ENCODE measurements around the gene ATP6V1G3. TPM values are rescaled to one million over a fixed set of nuclear protein-coding genes. Genes with fewer than 3 reads are reported as not detected.

Gene ATP6V1G3
- total and polyA plus RNA-seq, 2 of the 4 experiments (the other 2 are of a cell fraction), result not detected

- Histone ChIP-seq H3K18ac (ENCODE audit: low read depth, low read length) (no peak overlapping the region), H2AFZ (replicated peaks; ENCODE audit: low read length, poor library complexity) (no peak overlapping the region)
- CTCF ChIA-PET, result interaction anchor here (0.7 kb wide), 1 partner anchor 294 kb away, joined by 3 read pairs; no protein-coding TSS in a partner anchor
Observed at GRCh38 chr1:198530953-198531352, 9.5 kb downstream of the ATP6V1G3 start.

More at GRCh38 chr1:198530953-198531352, 9.5 kb downstream of the ATP6V1G3 start:
- H2AK5ac ChIP-seq (ENCODE audit: low read depth, low read length), result no peak overlapping the region
- no peak overlapping the region for H3K4me3 ChIP-seq (ENCODE audit: insufficient read depth, low read depth, low read length)
- no peaks in the 10 kb centered on the region for H3K27me3 ChIP-seq (ENCODE audit: control insufficient read depth, insufficient read depth, low read length)
- BruUV-seq (replicated peaks), result no TSS peak
- dilution Hi-C loops (cut with HindIII; ENCODE audit: low sequenced_read_pairs, unreplicated experiment), result no loop called here
- no peak overlapping the region for H2BK20ac ChIP-seq (ENCODE audit: low read depth, low read length)
- no peak overlapping the region for H3K9ac ChIP-seq (ENCODE audit: low read depth, low read length)
- no peak overlapping the region for H3K4ac ChIP-seq (ENCODE audit: low read depth, low read length)
- POLR2A ChIA-PET (ENCODE audit: unreplicated experiment), result no interaction called here
- H3K36me3 ChIP-seq (ENCODE audit: control insufficient read depth, insufficient read depth, low read length), result no peaks in the 10 kb centered on the region
- 67% methylated on average over 3 of the region's 3 CpGs; no CpG with 5 or more reads in 1 of the 2 experiments for WGBS, 2 experiments (ENCODE audit: extremely low coverage in 2 of 2, insufficient read length in 1 of 2)
- no peak overlapping the region for H4K5ac ChIP-seq (ENCODE audit: low read depth, low read length)
- in situ Hi-C loops (cut with MboI; ENCODE audit: low sequenced_read_pairs), result no loop called here
- no peak overlapping the region for H3K23ac ChIP-seq (ENCODE audit: low read depth, low read length)
- H4K91ac ChIP-seq (ENCODE audit: insufficient read depth, low read depth, low read length), result no peak overlapping the region
- H4K20me1 ChIP-seq (ENCODE audit: insufficient read depth, low read length), result no peaks in the 10 kb centered on the region
- ATAC-seq (ENCODE audit: low read depth) (no peak), DNase-seq (no peak)
- H3K14ac ChIP-seq (replicated peaks; ENCODE audit: low read depth, low read length), result no peak overlapping the region
- H3K4me2 ChIP-seq (ENCODE audit: low read depth, low read length), result no peak overlapping the region
- H3K9me3 ChIP-seq (ENCODE audit: control insufficient read depth, insufficient read depth, low read length), result no peaks in the 10 kb centered on the region
- H2BK15ac ChIP-seq (ENCODE audit: low read depth, low read length), result no peak overlapping the region
- no peak overlapping the region for H3K56ac ChIP-seq (ENCODE audit: extremely low read depth, insufficient read depth, low read length)
- no peak overlapping the region for H2BK120ac ChIP-seq (ENCODE audit: low read depth, low read length)
- H4K8ac ChIP-seq (ENCODE audit: low read depth in 2 of 2, low read length in 2 of 2), result no peak overlapping the region
- H3K9me1 ChIP-seq (ENCODE audit: insufficient read depth, low read length), result no peaks in the 10 kb centered on the region
- H3K27ac ChIP-seq (ENCODE audit: insufficient read depth, low read length), result no peak overlapping the region
- H2AK9ac ChIP-seq (replicated peaks; ENCODE audit: low read depth, low read length, poor library complexity), result no peak overlapping the region
- no peak for TF ChIP-seq ELK1 (IDR thresholded peaks at IDR 0.05; ENCODE audit: borderline replicate concordance, low read depth, low read length)
- TF ChIP-seq MAZ (IDR thresholded peaks at IDR 0.05; ENCODE audit: borderline replicate concordance, low read depth, low read length), result no peak
- TF ChIP-seq MXI1 (IDR thresholded peaks at IDR 0.05; ENCODE audit: borderline replicate concordance, low read depth, low read length), result no peak
- no peak for TF ChIP-seq RCOR1 (IDR thresholded peaks at IDR 0.05; ENCODE audit: insufficient replicate concordance, low read length)
- no peak for TF ChIP-seq USF2 (IDR thresholded peaks at IDR 0.05; ENCODE audit: low read depth, low read length)
- TF ChIP-seq NFE2L2 (IDR thresholded peaks at IDR 0.05; ENCODE audit: low read depth, low read length), result no peak
- no peak for TF ChIP-seq RAD21 (IDR thresholded peaks at IDR 0.05; ENCODE audit: low read length)
- no peak for TF ChIP-seq CHD1 (IDR thresholded peaks at IDR 0.05; ENCODE audit: low read depth, low read length)
- no peak for TF ChIP-seq BHLHE40 (IDR thresholded peaks at IDR 0.05; ENCODE audit: low read depth, low read length)
- no peak for TF ChIP-seq CTCF (conservative IDR thresholded peaks at IDR 0.05; ENCODE audit: low read depth, low read length)
- TF ChIP-seq POLR2A (IDR thresholded peaks at IDR 0.05; ENCODE audit: low read depth, low read length), result no peak
- TF ChIP-seq SMC3 (IDR thresholded peaks at IDR 0.05; ENCODE audit: low read depth, low read length), result no peak
- TF ChIP-seq MAFK (IDR thresholded peaks at IDR 0.05; ENCODE audit: low read depth, low read length), result no peak
- no peak for TF ChIP-seq FOS (IDR thresholded peaks at IDR 0.05; ENCODE audit: low read depth, low read length)
- no peak for TF ChIP-seq RFX5 (IDR thresholded peaks at IDR 0.05; ENCODE audit: low read depth, low read length)
- no peak for TF ChIP-seq CEBPB (IDR thresholded peaks at IDR 0.05; ENCODE audit: low read depth, low read length)
- H3K4me1 ChIP-seq (ENCODE audit: control insufficient read depth, insufficient read depth, low read length), result peaks cover 2% of the 10 kb centered on the region
- intact Hi-C loops (cut with micrococcal nuclease), result no loop called here
- no peak overlapping the region for H2BK5ac ChIP-seq (ENCODE audit: low read depth, low read length, poor library complexity, severe bottlenecking)
- no peaks in the 10 kb centered on the region for H3K79me1 ChIP-seq (ENCODE audit: low read depth in 1 of 2, low read length in 2 of 2)

All from IMR-90 (cell line).